ENCODE measurements around the gene ZSCAN22.

ZSCAN22 gene

DNA sequence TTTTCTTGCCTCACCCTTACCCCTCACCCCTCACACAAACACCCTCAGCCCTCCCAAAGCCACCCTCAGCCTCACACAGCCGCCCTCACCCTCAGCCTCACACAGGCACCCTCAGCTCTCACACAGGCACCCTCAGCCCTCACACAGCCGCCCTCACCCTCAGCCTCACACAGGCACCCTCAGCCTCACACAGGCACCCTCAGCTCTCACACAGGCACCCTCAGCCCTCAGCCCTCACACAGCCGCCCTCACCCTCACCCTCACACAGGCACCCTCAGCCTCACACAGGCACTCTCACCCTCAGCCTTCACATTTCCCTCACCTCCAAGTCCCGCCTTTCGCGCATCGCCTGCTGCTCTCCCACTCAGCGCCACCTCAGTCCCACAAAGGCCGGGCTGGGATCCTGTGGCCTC lies 287 bp upstream of the ZSCAN22 start:
- Mint-ChIP-seq H3K4me3 (no peak overlapping the region), H3K27me3 (ENCODE audit: low read depth, poor library complexity) (peaks cover 3% of the 10 kb centered on the region), H3K9me3 (no peaks in the 10 kb centered on the region), H3K36me3 (ENCODE audit: low read depth) (peaks cover 13% of the 10 kb centered on the region), H3K4me1 (peaks cover 18% of the 10 kb centered on the region), H3K27ac (no peak overlapping the region)
- DNase-seq, result no peak
- TF ChIP-seq, protein P1, sequence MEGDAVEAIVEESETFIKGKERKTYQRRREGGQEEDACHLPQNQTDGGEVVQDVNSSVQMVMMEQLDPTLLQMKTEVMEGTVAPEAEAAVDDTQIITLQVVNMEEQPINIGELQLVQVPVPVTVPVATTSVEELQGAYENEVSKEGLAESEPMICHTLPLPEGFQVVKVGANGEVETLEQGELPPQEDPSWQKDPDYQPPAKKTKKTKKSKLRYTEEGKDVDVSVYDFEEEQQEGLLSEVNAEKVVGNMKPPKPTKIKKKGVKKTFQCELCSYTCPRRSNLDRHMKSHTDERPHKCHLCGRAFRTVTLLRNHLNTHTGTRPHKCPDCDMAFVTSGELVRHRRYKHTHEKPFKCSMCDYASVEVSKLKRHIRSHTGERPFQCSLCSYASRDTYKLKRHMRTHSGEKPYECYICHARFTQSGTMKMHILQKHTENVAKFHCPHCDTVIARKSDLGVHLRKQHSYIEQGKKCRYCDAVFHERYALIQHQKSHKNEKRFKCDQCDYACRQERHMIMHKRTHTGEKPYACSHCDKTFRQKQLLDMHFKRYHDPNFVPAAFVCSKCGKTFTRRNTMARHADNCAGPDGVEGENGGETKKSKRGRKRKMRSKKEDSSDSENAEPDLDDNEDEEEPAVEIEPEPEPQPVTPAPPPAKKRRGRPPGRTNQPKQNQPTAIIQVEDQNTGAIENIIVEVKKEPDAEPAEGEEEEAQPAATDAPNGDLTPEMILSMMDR (IDR thresholded peaks at IDR 0.05), result no peak

DNA sequence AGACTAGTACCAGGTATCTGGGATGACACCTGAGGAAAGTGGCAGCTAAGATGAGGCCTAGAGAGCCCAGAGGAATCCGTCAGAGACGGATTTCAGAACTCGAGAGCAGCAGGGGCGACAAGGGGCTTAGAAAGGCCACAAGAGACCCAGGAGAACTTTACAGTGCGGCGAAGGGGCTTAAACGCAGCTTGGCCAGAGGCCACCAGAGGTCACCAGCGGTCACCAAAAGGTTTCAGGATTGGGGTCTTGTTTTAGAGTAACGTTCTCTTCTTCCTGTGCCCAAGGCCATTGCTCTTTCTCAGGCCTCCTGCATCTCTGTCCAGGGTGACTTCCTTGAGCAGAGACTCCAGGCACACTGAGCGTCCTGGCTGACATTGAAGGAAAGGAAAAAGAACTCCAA lies 2.2 kb downstream of the ZSCAN22 start:
- peaks cover 18% of the 10 kb centered on the region for H3K4me1 Mint-ChIP-seq
- H3K9me3 Mint-ChIP-seq, result no peaks in the 10 kb centered on the region
- peak; percentile 70 for DNase-seq
- H3K4me3 Mint-ChIP-seq, result peak overlapping the region; percentile 67
- peaks cover 2% of the 10 kb centered on the region for H3K36me3 Mint-ChIP-seq (ENCODE audit: low read depth)
- no peak overlapping the region for H3K27ac Mint-ChIP-seq
- TF ChIP-seq, protein P1 (IDR thresholded peaks at IDR 0.05), result peak; percentile 52
- peaks cover 3% of the 10 kb centered on the region for H3K27me3 Mint-ChIP-seq (ENCODE audit: low read depth, poor library complexity)

DNA sequence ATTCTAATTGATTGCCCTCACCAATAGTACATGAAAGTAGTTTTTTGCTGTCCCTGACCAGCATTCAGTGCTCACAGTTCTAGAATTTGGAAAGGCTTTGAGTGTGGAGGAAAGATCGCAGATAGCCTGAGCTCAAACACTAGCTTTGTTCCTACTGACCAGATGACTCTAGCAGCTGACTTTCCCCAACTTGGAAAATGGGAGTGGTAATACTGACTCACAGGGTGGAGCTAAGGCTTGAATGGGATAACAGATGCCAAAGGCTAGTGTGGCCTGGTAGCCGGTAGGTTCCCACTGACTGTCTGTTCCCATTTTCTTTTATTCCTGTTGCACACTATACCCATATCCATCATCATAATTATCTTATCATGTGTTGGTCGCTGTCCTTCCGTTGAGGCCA lies 3.7 kb downstream of the ZSCAN22 start:
- Mint-ChIP-seq H3K27me3 (ENCODE audit: low read depth, poor library complexity) (peaks cover 3% of the 10 kb centered on the region), H3K36me3 (ENCODE audit: low read depth) (peaks cover 11% of the 10 kb centered on the region), H3K4me3 (no peak overlapping the region), H3K27ac (no peak overlapping the region), H3K9me3 (no peaks in the 10 kb centered on the region), H3K4me1 (peaks cover 18% of the 10 kb centered on the region)
- no peak for DNase-seq
- TF ChIP-seq, protein P1 (IDR thresholded peaks at IDR 0.05), result no peak

DNA sequence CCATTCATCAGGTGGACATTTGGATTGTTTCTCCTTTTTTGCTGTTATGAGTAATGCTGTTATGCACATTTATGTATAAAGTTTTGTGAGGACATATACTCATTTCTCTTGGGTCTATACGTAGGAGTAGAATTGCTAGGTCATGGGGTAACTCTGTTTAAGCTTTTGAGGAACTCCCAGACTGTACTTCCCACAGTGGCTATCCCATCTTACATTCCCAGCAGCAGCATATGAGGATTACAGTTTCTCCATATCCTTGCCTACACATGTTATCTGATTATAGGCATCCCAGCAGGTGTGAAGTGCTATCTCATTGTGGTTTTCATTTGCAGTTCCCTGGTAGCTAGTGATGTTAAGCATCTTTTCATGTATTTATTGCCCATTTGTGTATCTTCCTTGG lies 5.9 kb downstream of the ZSCAN22 start:
- Mint-ChIP-seq H3K27ac (no peak overlapping the region), H3K4me3 (no peak overlapping the region), H3K36me3 (ENCODE audit: low read depth) (peaks cover 22% of the 10 kb centered on the region), H3K27me3 (ENCODE audit: low read depth, poor library complexity) (peaks cover 3% of the 10 kb centered on the region), H3K4me1 (peaks cover 18% of the 10 kb centered on the region), H3K9me3 (no peaks in the 10 kb centered on the region)
- TF ChIP-seq, protein P1 (IDR thresholded peaks at IDR 0.05), result no peak
- no peak for DNase-seq

DNA sequence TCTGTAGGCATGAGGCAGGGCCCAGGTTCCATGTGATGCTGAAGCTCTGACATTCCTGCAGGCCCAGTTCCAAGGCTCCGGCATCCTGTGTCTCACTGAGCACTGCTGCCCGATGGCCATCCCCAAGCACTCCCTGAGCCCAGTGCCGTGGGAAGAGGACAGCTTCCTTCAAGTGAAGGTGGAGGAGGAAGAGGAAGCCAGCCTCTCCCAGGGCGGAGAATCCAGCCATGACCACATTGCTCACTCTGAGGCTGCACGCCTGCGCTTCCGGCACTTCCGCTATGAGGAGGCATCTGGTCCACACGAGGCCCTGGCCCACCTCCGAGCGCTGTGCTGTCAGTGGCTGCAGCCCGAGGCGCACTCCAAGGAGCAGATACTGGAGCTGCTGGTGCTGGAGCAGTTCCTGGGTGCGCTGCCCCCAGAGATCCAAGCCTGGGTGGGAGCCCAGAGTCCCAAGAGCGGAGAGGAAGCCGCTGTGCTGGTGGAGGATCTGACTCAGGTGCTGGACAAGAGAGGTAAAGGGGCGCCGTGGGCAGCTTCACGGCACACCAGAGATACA lies 8.0 kb downstream of the ZSCAN22 start:
- Mint-ChIP-seq H3K36me3 (ENCODE audit: low read depth) (peaks cover 43% of the 10 kb centered on the region), H3K9me3 (no peaks in the 10 kb centered on the region), H3K27me3 (ENCODE audit: low read depth, poor library complexity) (peaks cover 3% of the 10 kb centered on the region), H3K27ac (no peak overlapping the region), H3K4me1 (peaks cover 8% of the 10 kb centered on the region), H3K4me3 (no peak overlapping the region)
- DNase-seq, result no peak
- TF ChIP-seq, protein P1 (IDR thresholded peaks at IDR 0.05), result no peak

DNA sequence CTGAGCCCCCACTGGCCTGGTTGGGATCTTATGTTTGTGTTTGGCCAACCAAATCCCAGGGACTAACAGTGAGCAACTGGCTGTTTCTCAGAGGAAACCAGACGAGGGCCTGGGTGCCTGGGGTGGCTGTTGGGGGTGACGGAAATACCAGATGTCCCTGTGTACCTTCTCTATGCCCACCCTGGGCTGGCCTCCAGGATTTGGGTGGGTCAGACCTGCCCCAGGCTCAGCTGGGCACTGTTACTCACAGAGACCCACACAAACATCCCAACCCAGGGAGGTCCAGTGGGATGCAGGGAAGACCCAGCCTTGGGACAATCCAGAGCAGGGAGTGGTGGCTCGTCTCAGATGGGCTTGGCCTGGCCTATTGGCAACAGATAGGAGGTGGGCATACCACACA lies 8.8 kb downstream of the ZSCAN22 start:
- DNase-seq, result no peak

More for the DNA sequence above, 8.8 kb downstream of the ZSCAN22 start:
- no peak overlapping the region for H3K27ac Mint-ChIP-seq
- H3K9me3 Mint-ChIP-seq, result no peaks in the 10 kb centered on the region
- TF ChIP-seq, protein P1 (IDR thresholded peaks at IDR 0.05), result no peak
- H3K4me1 Mint-ChIP-seq, result peaks cover 3% of the 10 kb centered on the region
- no peak overlapping the region for H3K4me3 Mint-ChIP-seq
- H3K27me3 Mint-ChIP-seq (ENCODE audit: low read depth, poor library complexity), result peaks cover 2% of the 10 kb centered on the region
- peaks cover 49% of the 10 kb centered on the region for H3K36me3 Mint-ChIP-seq (ENCODE audit: low read depth)

Measured in nephron progenitor cell (in vitro differentiated cells).